HepG2 (cell line): ENCODE results near the gene ARHGAP30. TPM values are rescaled to one million over a fixed set of nuclear protein-coding genes. Genes with fewer than 3 reads are reported as not detected.
A peak's percentile ranks its signal among the peaks of the same experiment; 100 is the strongest.

ENCODE experiments used
- BATF2 ChIP-seq: sonication (generic); formaldehyde crosslinking; IDR thresholded peaks from 2 replicates; pipeline ENCODE4 v1.8.0; 2022; ENCODE audit warnings: mild to moderate bottlenecking, missing genetic modification reagents, moderate library complexity
- BRD4 ChIP-seq: sonication (generic); formaldehyde crosslinking; IDR thresholded peaks from 2 replicates; pipeline ENCODE4 v1.4.0; 2020; ENCODE audit warnings: missing genetic modification reagents
- GTF2F1 ChIP-seq: fragments of 150-350 bp; IDR thresholded peaks from 2 replicates; pipeline ENCODE4 v1.6.1; 2014; ENCODE audit warnings: low read length
- HDAC2 ChIP-seq: sonication (generic); formaldehyde crosslinking; IDR thresholded peaks from 2 replicates; pipeline ENCODE4 v1.4.0; 2020; ENCODE audit warnings: missing genetic modification reagents
- HIVEP1 ChIP-seq: sonication (generic); formaldehyde crosslinking; IDR thresholded peaks from 2 replicates; pipeline ENCODE4 v1.4.0; 2020; ENCODE audit warnings: mild to moderate bottlenecking, missing genetic modification reagents
- HNRNPL ChIP-seq: fragments of 200-400 bp; formaldehyde crosslinking; IDR thresholded peaks from 2 replicates; pipeline ENCODE4 v1.6.1; 2017; ENCODE audit warnings: mild to moderate bottlenecking, low read depth, low read length
- KAT8 ChIP-seq: IDR thresholded peaks from 2 replicates; pipeline ENCODE4 v1.6.1; 2016; ENCODE audit warnings: missing genetic modification reagents, missing compliant biosample characterization
- NR2C2 ChIP-seq: sonication (generic); formaldehyde crosslinking; IDR thresholded peaks from 2 replicates; pipeline ENCODE4 v1.4.0; 2020; ENCODE audit warnings: missing genetic modification reagents, mild to moderate bottlenecking, moderate library complexity, borderline replicate concordance
- PLSCR1 ChIP-seq: sonication (generic); formaldehyde crosslinking; IDR thresholded peaks from 2 replicates; pipeline ENCODE4 v1.5.0; 2020; ENCODE audit warnings: missing genetic modification reagents, mild to moderate bottlenecking, borderline replicate concordance
- RBM39 ChIP-seq: fragments of 200-400 bp; formaldehyde crosslinking; IDR thresholded peaks from one replicate; pipeline ENCODE4 v1.6.1; 2018; ENCODE audit warnings: antibody characterized with exemption, mild to moderate bottlenecking, low read depth, low read length; ENCODE audit not compliant: poor library complexity, severe bottlenecking
- REST ChIP-seq, 2 experiments: IDR thresholded peaks; 2 replicates each; pipeline ENCODE4 v1.6.1; 2011 to 2012; ENCODE audit warnings: low read length in 2 of 2, borderline replicate concordance in 1 of 2, low read depth in 1 of 2, mild to moderate bottlenecking in 1 of 2, moderate library complexity in 1 of 2
- U2AF2 ChIP-seq: fragments of 200-400 bp; formaldehyde crosslinking; IDR thresholded peaks from 2 replicates; pipeline ENCODE4 v1.6.1; 2017; ENCODE audit warnings: low read depth, mild to moderate bottlenecking, low read length
- XBP1 ChIP-seq: sonication (generic); formaldehyde crosslinking; IDR thresholded peaks from 2 replicates; pipeline ENCODE4 v1.5.0; 2020; ENCODE audit warnings: missing genetic modification reagents
- ZBTB2 ChIP-seq: sonication (generic); formaldehyde crosslinking; IDR thresholded peaks from 2 replicates; pipeline ENCODE4 v1.8.0; 2022; ENCODE audit warnings: low read depth, missing genetic modification reagents
- ZFYVE20 ChIP-seq: sonication (generic); formaldehyde crosslinking; IDR thresholded peaks from 2 replicates; pipeline ENCODE4 v1.8.0; 2023; ENCODE audit warnings: low read depth, mild to moderate bottlenecking, moderate library complexity, missing genetic modification reagents, borderline replicate concordance
- ZNF496 ChIP-seq: sonication (generic); formaldehyde crosslinking; IDR thresholded peaks from 2 replicates; pipeline ENCODE4 v1.8.1; 2023; ENCODE audit warnings: mild to moderate bottlenecking, moderate library complexity, missing genetic modification reagents; ENCODE audit not compliant: insufficient replicate concordance
- ZNF616 ChIP-seq: sonication (generic); formaldehyde crosslinking; IDR thresholded peaks from 2 replicates; pipeline ENCODE4 v1.5.0; 2020; ENCODE audit warnings: low read depth, mild to moderate bottlenecking, missing genetic modification reagents
- ZNF777 ChIP-seq: sonication (generic); formaldehyde crosslinking; IDR thresholded peaks from 2 replicates; pipeline ENCODE4 v1.4.0; 2020; ENCODE audit warnings: missing genetic modification reagents
- ZNF839 ChIP-seq: sonication (generic); formaldehyde crosslinking; IDR thresholded peaks from 2 replicates; pipeline ENCODE4 v1.4.0; 2020; ENCODE audit warnings: missing genetic modification reagents, mild to moderate bottlenecking, borderline replicate concordance
- ZUFSP ChIP-seq: sonication (generic); formaldehyde crosslinking; IDR thresholded peaks from 2 replicates; pipeline ENCODE4 v1.9.0; 2021; ENCODE audit warnings: missing genetic modification reagents, mild to moderate bottlenecking, borderline replicate concordance
- polyA plus RNA-seq, 8 experiments: library from polyadenylated mRNA; depleted of rRNA in 3 of 8; stranded (reverse) in 7 of 8; unstranded in 1 of 8; fragments of >200 nt; fragmentation: Illumina TruSeq in 4 of 8; extraction: Trizol in 4 of 8; gene quantifications; 2 replicates each; pipeline versions ENCODE4 v1.2.1 to v1.2.3, GENCODE V29; 2011 to 2016; ENCODE audit warnings: low read depth in 4 of 8, missing spikeins in 1 of 8, mixed read lengths in 1 of 8; ENCODE audit not compliant: insufficient read depth in 1 of 8
- total RNA-seq, 5 experiments: library from RNA; depleted of rRNA; stranded (reverse); fragments of >200 nt; fragmentation: Illumina TruSeq; extraction: Trizol; gene quantifications; 2 replicates each; pipeline ENCODE4 v1.2.3, GENCODE V29; 2016; ENCODE audit warnings: low read depth in 1 of 5

Gene ARHGAP30
- total and polyA plus RNA-seq, 2 of the 13 experiments (the other 11 are each of a cell fraction or from before 2014, with no cell fraction given) = 0.13 to 0.20 TPM

- TF ChIP-seq ZUFSP (CRISPR knock-in tag) (no peak), HNRNPL (no peak), HIVEP1 (CRISPR knock-in tag) (peak; percentile 43; the same call in 1 of the 2 replicates), RBM39 (peak; percentile 52), ZNF496 (CRISPR knock-in tag) (no peak), ZNF839 (CRISPR knock-in tag) (no peak; the same call in 1 of the 2 replicates), U2AF2 (no peak), HDAC2 (peak; percentile 45; the same call in 1 of the 2 replicates), BRD4 (CRISPR knock-in tag) (peak; percentile 71; the same call in 1 of the 2 replicates), GTF2F1 (no peak), KAT8 (CRISPR knock-in tag) (peak; percentile 79), ZFYVE20 (no peak), NR2C2 (peak; percentile 51; the same call in 1 of the 2 replicates), ZBTB2 (CRISPR knock-in tag) (0 out of 2 replicates have a peak, but pooled peaks have one; percentile 68), PLSCR1 (CRISPR knock-in tag) (no peak), BATF2 (CRISPR knock-in tag) (0 out of 2 replicates have a peak, but pooled peaks have one; percentile 23), ZNF616 (CRISPR knock-in tag) (no peak), XBP1 (CRISPR knock-in tag) (no peak), ZNF777 (CRISPR knock-in tag) (peak; percentile 62; the same call in 1 of the 2 replicates), REST (IDR thresholded peaks at IDR 0.05; ENCODE audit: borderline replicate concordance in 1 of 2, low read depth in 1 of 2, low read length in 2 of 2) (peak in 1 of 2 experiments; percentile 36; a peak in 1 of 4 replicates)
Observed at GRCh38 chr1:161117759-161118581, 48.3 kb upstream of the ARHGAP30 start, which contains the start of the genes NIT1 and PFDN2 (continued).
